Activated CD4-positive, alpha-beta T cell treated with anti-CD3 and anti-CD28 coated beads, Interleukin-2, amount 50 U/mL, for 4 hours (primary cell): ENCODE data around the gene CDHR5.
"Not testable (repeated sequence)": the region's sequence is repeated elsewhere in the genome, so short reads cannot be mapped to it uniquely, and the experiment has no call there.

Experiments
- DNase-seq, 2 experiments: peaks; one replicate each; pipeline ENCODE4 v3.0.0-alpha.2; 2020

Gene CDHR5, protein sequence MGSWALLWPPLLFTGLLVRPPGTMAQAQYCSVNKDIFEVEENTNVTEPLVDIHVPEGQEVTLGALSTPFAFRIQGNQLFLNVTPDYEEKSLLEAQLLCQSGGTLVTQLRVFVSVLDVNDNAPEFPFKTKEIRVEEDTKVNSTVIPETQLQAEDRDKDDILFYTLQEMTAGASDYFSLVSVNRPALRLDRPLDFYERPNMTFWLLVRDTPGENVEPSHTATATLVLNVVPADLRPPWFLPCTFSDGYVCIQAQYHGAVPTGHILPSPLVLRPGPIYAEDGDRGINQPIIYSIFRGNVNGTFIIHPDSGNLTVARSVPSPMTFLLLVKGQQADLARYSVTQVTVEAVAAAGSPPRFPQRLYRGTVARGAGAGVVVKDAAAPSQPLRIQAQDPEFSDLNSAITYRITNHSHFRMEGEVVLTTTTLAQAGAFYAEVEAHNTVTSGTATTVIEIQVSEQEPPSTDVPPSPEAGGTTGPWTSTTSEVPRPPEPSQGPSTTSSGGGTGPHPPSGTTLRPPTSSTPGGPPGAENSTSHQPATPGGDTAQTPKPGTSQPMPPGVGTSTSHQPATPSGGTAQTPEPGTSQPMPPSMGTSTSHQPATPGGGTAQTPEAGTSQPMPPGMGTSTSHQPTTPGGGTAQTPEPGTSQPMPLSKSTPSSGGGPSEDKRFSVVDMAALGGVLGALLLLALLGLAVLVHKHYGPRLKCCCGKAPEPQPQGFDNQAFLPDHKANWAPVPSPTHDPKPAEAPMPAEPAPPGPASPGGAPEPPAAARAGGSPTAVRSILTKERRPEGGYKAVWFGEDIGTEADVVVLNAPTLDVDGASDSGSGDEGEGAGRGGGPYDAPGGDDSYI

DNA sequence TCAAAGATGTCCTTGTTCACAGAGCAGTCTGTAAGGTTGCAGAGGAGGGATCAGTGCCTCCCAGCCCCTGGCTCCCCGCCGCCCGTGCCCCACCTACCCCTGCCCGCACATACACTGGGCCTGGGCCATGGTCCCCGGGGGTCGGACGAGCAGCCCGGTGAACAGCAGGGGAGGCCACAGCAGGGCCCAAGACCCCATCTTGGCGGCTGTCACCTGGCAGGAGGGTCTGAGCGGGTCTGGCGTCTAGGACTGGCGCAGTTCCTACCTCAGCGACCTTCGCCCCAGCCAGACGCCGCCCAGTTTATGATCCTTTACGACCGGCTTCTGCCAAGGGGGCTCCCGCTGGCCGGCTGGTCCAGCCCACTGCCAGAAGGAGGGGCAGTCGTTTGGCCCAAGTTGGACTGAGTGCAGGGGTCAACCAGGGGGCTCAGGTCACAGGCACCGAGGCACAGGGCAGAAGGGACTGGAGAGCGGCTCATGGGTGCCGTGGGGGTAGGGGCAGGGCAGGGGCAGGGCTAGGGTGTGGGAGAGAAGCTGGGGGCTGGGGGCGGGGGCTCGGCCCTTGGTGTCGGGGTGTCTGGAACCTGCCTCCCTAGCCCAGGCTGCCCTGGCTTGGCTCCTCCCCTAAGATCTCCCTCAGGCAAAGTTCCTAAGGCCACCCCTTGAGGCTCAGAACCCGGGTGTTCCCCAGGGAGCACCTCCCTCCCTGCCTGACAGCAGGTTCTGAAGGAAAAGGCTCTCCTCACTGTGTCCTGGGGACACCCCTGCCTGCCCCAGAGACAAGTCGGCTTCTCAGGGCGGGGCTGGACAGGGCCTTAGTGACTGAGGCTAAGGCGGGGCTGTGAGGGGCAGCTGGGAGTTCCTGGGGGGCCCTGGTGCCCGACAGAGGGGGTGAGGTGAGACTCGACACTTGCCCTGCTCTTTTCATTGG lies at the start of gene CDHR5:
Gene CDHR5 (minus strand): TSS at position 251 of the 931 bp plus-strand sequence. CDS start 53 bp downstream, at position 198.
- no peak for DNase-seq

DNA sequence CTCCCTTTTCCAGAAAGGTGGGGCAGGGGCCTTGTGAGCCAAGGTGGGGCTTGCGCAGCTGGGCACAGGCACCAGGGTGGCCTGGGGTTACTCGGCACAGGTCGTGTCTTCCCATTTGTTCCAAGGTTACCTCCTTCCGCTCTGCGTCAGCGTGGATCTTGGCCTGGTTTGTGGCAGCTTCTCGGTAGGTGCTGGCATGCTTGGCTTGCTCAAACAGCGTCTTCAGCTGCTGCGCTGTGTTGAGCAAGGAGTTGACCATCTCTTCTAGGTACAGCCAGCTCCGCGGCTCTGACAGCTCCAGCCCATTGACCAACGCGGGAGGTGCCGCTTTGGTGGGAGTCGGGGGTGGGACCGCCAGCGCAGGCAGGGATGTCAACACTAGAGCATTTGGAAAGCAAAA lies 49.7 kb upstream of the CDHR5 start:
- no peak for DNase-seq

DNA sequence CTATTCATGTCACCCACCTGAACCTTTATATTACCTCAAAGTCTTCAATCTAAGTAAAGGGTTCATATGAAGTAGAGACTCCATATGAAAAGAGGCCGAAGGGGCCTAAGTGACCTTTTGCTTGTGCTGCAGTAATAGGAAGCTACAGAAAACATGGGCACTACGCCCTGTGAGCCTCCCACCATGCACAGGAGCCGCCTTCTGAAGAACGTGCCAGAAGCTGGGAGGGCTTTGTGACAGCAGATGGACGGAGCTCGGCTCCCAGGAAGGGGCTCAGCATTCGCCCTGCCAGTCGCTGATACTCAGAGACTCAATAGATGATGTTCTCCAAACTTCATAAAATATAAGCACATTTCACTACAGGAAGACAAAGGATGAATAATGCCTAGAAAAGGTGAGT lies 49.1 kb upstream of the CDHR5 start:
- no peak for DNase-seq

GRCh38 chr11:665704-666281 lies 41.0 kb upstream of the CDHR5 start:
- no peak for DNase-seq

DNA sequence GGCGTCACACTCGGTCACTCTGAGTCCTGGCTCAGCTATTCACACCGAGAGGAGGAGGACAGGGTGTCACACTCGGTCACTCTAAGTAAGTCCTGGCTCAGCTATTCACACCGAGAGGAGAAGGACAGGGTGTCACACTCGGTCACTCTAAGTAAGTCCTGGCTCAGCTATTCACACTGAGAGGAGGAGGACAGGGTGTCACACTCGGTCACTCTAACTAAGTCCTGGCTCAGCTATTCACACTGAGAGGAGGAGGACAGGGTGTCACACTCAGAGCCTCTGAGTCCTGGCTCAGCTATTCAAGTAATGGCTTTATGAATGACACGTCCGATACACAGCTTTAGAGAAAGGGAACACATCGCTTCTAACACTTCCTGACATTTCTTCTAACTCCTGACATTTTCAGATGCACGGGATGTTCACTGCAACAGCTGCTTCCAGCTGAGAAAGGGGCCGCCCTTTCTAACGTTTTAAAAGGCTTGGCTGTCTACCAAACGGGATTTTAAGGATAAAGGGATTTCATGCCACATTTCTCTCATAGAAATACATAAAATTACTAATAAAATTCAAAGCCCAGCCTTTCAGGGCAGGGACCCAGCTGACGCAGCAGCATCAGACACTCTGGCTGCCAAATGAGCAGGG lies 40.4 kb upstream of the CDHR5 start:
- no peak for DNase-seq

DNA sequence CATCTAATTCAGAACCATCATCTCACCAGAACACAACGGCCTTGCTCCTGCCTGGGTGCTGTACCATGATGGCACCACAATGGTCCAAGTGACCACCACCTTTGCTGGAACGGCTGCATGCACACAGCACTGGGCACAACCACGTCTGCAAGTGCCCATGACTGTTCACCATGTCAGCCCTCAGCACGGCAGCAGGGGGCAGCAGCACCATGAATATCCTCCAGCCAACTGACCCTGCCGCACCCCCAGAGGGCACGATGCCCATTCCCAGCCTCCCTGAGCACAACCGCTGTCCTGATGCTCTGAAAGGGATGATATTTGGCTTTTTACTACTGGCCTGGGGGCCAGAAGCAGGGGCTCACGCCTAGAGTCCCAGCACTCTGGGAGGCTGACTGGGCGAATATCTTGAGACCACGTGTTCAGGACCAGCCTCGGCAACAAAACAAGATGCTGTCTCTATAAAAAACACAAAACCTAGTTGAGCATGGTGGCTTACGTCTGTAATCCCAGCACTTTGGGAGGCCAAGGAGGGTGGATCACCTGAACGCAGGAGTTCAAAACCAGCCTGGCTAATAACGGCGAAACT lies 38.0 kb upstream of the CDHR5 start:
- peak; percentile 16 to 24 for DNase-seq

DNA sequence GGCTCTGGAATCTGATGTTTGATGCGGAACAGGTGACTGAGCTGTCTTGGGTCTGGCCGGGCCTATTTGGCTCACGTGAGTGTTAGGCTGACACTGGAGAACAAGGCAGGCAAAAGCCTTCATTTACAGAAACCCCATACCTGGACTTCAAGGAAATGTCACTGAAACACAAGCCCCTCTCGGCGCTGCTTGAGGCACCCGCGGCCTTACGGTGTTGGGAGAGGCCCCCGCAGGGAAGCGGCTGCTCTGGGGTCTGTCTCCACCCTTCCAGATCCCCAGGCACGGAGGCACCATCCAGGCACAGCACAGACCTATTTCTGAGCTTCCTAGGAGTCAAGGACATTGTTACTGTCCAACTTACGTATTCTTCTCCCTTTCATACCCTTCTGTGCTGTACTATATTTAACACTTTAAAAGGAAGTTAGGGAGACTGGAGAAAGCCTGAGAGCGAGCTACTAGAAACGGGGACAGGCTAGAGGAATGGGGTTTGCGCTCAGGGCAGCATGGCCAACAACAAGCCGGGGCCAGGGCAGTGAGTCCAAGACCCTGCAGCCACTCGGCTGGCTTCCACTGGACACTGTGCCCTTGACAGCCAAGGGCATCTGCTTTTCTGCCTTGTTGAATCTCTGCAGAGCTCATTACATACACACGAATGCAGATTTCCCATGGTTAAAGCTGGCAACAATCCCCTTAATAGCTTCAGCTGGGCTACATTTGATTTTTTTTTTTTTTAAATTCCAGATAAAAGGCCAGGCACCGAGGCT lies 36.1 kb upstream of the CDHR5 start:
- DNase-seq: no peak

GRCh38 chr11:660281-660680 lies 35.5 kb upstream of the CDHR5 start:
- no peak for DNase-seq

DNA sequence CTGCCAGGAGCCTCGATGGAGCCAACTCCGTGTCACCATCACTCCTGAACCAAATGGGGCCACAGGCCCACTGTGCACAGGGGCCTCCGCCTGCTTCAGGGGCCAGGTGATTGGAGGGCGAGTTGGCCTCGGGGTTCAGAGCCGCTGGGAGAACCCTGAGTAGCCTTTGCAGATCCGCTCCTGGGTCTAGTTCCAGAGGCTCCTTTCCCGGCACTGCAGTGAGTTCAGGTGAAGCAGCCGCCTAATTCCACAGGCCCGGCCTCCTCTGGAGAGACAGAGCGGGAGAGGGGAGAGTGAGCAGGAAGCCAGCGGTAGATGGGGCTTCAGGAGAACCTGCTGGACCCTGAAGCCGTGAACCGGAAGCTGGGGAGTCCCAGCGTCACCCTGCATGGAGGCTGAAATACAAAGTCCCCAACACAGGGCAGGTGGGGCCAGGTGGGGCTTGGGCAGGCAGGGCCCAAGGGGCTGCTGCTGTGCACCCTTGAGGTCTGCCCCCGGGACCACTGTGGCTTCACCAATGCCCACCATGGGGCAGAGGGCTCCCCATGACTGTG lies 34.9 kb upstream of the CDHR5 start:
- no peak for DNase-seq

DNA sequence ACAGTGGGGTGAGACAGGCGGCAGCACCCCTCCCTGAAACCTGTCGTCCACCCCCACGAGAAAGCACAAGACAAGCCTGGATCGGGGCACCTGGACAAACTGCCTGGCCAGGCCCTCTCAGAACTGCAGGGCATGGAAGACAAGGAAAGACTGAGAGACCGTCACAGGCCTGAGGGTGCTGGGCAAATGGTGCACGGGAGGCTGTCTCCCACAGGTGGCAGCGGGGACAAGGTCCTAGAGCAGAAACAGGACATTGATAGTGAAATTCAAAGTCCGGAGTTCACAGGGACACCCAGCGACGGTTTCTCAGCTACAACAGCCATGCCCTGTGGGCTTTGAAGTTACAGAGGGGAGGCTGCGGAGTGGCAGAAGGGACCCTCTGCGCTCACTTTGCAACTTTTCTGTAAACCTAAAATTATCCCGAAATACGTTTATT lies 33.0 kb upstream of the CDHR5 start:
- DNase-seq: no peak

DNA sequence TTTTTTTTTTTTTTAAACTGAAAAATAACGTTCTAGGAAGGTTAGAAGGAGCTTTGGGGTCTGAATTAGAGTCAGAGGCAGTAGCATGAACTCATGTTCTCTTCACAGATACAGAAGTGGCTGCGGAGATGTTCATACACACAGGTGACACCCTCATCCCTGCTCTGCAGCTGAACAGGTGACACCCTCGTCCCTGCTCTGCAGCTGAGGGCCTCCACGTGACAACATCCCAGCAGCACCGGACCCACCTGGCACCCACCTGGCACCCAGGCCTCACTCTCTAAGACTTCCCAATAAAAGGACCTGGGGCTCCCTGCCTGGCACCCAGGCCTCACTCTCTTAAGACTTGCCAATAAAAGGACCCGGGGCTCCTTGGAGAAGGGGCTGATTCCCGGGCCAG lies 32.1 kb upstream of the CDHR5 start:
- no peak for DNase-seq

- no peak for DNase-seq
Observed at GRCh38 chr11:656426-656825, 31.7 kb upstream of the CDHR5 start.

- no peak for DNase-seq
Observed at GRCh38 chr11:655036-655726, 30.4 kb upstream of the CDHR5 start.

GRCh38 chr11:654444-654843 lies 29.7 kb upstream of the CDHR5 start:
- DNase-seq: not testable (repeated sequence)

- DNase-seq: no peak
Observed at GRCh38 chr11:653837-654236, 29.1 kb upstream of the CDHR5 start.

GRCh38 chr11:653136-653535 lies 28.4 kb upstream of the CDHR5 start:
- not testable (repeated sequence) for DNase-seq

DNA sequence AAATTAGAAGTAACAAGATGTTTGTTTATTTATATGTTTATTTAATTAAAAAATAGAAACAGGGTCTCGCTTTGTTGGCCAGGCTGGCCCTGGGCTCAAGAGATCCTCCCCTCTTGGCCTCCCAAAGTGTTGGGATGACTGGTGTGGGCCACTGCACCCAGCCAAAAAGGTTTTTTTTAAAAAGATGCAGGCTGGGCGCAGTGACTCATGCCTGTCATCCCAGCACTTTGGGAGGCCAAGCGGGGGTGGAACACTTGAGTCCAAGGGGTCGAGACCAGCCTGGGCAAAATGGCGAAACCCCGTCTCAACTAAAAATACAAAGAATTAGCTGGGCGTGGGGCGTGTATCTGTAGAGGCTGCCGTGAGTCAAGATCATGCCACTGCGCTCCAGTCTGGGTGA lies 25.7 kb upstream of the CDHR5 start:
- no peak for DNase-seq

GRCh38 chr11:647672-648158 lies 23.0 kb upstream of the CDHR5 start:
- not testable (repeated sequence) for DNase-seq

GRCh38 chr11:646214-646613 lies 21.5 kb upstream of the CDHR5 start:
- DNase-seq: no peak

GRCh38 chr11:645536-645935 lies 20.8 kb upstream of the CDHR5 start:
- DNase-seq: no peak
